Activated CD8-positive, alpha-beta memory T cell treated with anti-CD3 and anti-CD28 coated beads, Interleukin-2, amount 10 ng/mL, durations not matched to agents 7 days and 5 days (primary cell): Measurements from ENCODE around the gene HDAC7. TPM values are rescaled to one million over a fixed set of nuclear protein-coding genes. Genes with fewer than 3 reads are reported as not detected.

ENCODE experiments used
- ATAC-seq: fragments of 150-1000 bp; cut with Tn5 transposase; one replicate; pipeline ENCODE4 v1.10.0; 2021; ENCODE audit warnings: moderate library complexity
- CTCF ChIA-PET: fragments of 350-600 bp; sonication (Branson Sonifier 250); formaldehyde crosslinking; loops from one replicate; lab custom pipeline; 2021; ENCODE audit warnings: antibody characterized with exemption; lab: Charles Lee
- DNase-seq: peaks from one replicate; pipeline ENCODE4 v3.0.0-alpha.2; 2020
- H3K27ac Mint-ChIP-seq: one replicate; pipeline ENCODE4 v1.8.0; 2021; ENCODE audit warnings: mild to moderate bottlenecking, mixed read lengths
- H3K27me3 Mint-ChIP-seq: one replicate; pipeline ENCODE4 v1.8.0; 2021; ENCODE audit warnings: mixed read lengths
- H3K36me3 Mint-ChIP-seq: one replicate; pipeline ENCODE4 v1.8.0; 2021; ENCODE audit warnings: mild to moderate bottlenecking, mixed read lengths
- H3K4me1 Mint-ChIP-seq: one replicate; pipeline ENCODE4 v1.8.0; 2021; ENCODE audit warnings: mixed read lengths
- H3K4me3 Mint-ChIP-seq: one replicate; pipeline ENCODE4 v1.8.0; 2021; ENCODE audit warnings: mild to moderate bottlenecking, moderate library complexity, mixed read lengths
- H3K9me3 Mint-ChIP-seq: one replicate; pipeline ENCODE4 v1.8.0; 2022; ENCODE audit warnings: low read depth, mixed read lengths
- total RNA-seq, 2 experiments: library from RNA; stranded (reverse); gene quantifications; one replicate each; pipeline ENCODE4 v1.2.3, GENCODE V29; 2021

The HDAC7 gene
- total RNA-seq, 2 experiments from 2014 or later = 226 to 284 TPM

DNA sequence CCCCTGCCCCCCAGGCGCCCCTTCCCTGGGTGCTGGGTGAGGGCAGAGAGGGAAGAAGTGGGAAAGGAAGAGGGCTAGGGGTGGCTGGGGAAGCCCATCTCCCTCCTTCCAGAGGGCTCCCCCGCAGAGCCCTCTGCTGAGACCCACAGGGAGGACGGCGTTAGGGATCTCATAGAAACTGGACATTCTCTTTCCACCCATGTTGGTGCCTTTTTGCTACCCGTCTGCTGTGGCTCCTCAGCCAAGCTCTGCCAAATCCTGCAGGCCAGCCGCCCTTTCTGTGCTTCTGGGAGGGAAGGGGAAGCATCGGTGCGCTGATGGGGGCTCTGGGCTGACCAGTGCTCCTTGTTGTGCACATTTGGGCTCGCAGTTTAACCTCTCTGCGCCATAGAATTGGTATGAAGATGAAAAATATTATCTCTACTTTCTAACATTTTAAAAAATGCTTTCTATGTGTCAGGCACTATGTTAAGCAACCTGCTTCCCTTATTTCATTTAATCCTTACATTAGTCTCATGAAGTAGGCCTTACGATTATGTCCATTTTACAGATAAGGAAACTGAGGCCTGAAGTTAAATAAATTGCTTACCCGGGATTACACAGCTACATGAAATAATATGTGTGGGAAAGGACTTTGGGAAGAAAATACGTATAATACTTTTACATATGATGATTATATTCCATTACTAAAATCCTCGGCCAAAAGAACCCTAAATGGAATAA lies 45.7 kb downstream of the HDAC7 start:
- peak; percentile 13 for ATAC-seq
- peak overlapping the region; percentile 87 for H3K4me3 Mint-ChIP-seq
- CTCF ChIA-PET = interaction anchor here (1.3 to 19.5 kb wide), 7 partner anchors 6 to 60 kb away, joined by 3 to 954 read pairs (median 105); partner anchors contain the start of genes ENDOU, RAPGEF3 and RPAP3
- H3K27me3 Mint-ChIP-seq = peaks cover 15% of the 10 kb centered on the region
- peaks cover 45% of the 10 kb centered on the region for H3K4me1 Mint-ChIP-seq
- H3K36me3 Mint-ChIP-seq = peaks cover 2% of the 10 kb centered on the region
- no peaks in the 10 kb centered on the region for H3K9me3 Mint-ChIP-seq
- DNase-seq = no peak
- H3K27ac Mint-ChIP-seq = peak overlapping the region; percentile 79

DNA sequence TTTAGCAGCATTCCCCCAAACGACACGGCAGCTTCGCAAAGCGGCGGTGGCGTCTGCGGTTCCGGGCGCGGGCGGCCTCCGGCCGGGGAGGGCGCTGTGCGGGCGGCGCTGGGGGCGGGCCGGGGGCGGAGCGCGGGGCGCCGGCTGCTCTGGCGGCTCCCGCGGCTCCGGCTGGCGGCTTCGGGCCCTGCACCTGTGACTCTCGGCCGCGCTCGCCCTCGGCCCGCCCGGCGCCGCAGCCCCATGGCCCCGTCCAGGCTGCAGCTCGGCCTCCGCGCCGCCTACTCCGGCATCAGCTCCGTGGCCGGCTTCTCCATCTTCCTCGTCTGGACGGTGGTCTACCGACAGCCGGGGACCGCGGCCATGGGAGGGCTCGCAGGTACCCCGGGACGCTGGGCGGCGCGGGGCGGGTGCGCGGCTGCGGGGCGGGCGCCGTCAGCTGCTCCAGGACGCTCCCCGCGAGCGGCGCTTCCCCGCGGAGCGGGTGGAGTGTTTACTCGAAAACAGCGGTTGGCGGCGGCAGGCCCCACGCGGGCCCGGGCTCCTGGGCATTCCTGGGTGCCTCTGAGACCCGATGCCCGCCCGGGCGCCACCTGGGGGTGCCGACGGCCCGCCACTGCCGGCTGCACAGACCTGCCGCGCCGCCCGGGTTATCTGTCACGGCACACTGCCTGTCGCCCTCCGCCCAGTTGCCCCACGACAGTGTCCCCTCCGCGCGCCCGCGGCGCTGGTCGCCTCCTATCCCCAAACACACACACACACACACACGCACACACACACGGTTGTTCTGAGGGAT lies 46.4 kb downstream of the HDAC7 start, which contains the start of gene SLC48A1:
Gene SLC48A1, plus strand, starts transcription at position 177 of the 796 bp plus-strand sequence. Its CDS starts 67 bp downstream, at position 244.
- CTCF ChIA-PET = interaction anchor here (0.8 to 19.5 kb wide), 8 partner anchors 22 to 122 kb away, joined by 3 to 954 read pairs (median 6); partner anchors contain the start of genes ENDOU, RAPGEF3 and RPAP3
- Mint-ChIP-seq H3K4me1 (peaks cover 41% of the 10 kb centered on the region), H3K9me3 (no peaks in the 10 kb centered on the region), H3K27ac (peak within 1 kb of the TSS; percentile 79), H3K36me3 (peaks cover 2% of the 10 kb centered on the region), H3K27me3 (peaks cover 15% of the 10 kb centered on the region), H3K4me3 (peak within 1 kb of the TSS; percentile 87)
- DNase-seq (peak; percentile 69), ATAC-seq (peak; percentile 84)

DNA sequence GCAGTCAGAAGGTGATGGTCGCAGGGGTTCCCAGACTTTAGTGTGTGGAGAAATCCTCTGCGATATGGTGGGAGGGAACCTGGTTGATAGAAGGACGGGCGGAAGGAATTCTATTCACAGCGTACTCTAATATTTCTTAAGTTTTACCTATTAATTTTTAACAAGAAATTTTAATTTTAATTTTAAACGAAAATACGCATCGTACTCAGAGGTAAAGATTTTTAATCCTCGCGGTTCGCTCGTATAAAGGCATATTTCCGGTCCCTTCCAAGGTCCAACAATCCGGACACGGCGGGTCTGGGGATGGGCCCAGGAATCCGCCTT lies 47.0 kb downstream of the HDAC7 start:
- Mint-ChIP-seq H3K4me3 (peak overlapping the region; percentile 68), H3K4me1 (peaks cover 38% of the 10 kb centered on the region), H3K36me3 (peaks cover 2% of the 10 kb centered on the region), H3K27me3 (peaks cover 15% of the 10 kb centered on the region), H3K9me3 (no peaks in the 10 kb centered on the region), H3K27ac (no peak overlapping the region)
- ATAC-seq = no peak
- DNase-seq = no peak
- CTCF ChIA-PET = interaction anchor here (0.8 to 19.5 kb wide), 8 partner anchors 22 to 121 kb away, joined by 3 to 954 read pairs (median 6); partner anchors contain the start of genes ENDOU, RAPGEF3 and RPAP3

DNA sequence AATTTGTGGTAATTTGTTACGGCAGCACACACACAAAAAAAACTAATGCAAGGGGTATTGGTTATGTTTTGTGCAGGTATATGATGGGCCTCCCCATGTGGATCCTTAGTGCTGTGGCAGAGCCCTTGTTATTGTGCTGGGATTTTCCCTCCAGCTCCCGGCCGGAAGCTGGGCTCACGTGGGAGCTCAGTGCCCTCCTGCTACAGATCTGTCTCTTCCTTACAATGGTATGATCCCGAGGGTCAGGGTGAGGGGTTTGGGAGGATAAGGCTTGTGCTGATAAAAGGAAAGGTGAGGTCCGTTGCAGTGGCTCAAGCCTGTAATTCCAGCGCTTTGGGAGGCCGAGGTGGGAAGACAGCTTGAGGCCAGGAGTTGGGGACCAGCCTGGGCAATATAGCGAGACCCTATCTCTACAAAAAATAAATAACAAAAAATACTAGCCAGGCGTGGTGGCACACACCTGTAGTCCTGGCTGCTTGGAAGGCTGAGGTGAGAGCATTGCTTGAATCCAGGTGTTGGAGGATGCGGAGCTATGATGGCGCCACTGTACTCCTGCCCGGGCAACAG lies 47.5 kb downstream of the HDAC7 start:
- H3K27me3 Mint-ChIP-seq = peaks cover 19% of the 10 kb centered on the region
- peak overlapping the region; percentile 68 for H3K4me3 Mint-ChIP-seq
- no peak for ATAC-seq

DNA sequence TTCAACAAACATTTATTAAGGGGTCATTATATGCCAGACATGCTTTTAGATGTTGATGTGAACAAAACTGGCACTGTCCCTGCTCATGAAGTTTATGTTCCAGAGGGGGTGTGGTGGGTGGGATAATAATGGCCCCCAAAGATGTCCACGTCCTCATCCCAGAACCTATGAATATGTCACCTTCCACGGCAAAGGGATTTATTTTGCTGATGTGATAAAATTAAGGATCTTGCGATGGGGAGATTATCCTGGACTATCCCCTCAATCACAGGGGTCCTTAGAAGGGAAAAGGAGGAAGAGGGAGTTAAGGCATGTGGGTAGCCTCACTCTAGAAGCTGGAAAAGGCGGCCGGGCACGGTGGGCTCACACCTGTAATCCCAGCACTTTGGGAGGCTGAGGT lies 48.4 kb downstream of the HDAC7 start:
- Mint-ChIP-seq H3K9me3 (no peaks in the 10 kb centered on the region), H3K36me3 (peaks cover 2% of the 10 kb centered on the region), H3K27ac (no peak overlapping the region), H3K4me1 (peaks cover 43% of the 10 kb centered on the region), H3K27me3 (peaks cover 19% of the 10 kb centered on the region), H3K4me3 (no peak overlapping the region)
- CTCF ChIA-PET = interaction anchor here (2.7 to 19.5 kb wide), 4 partner anchors 20 to 62 kb away, joined by 8 to 954 read pairs (median 410); partner anchors contain the start of genes ENDOU, RAPGEF3 and RPAP3
- no peak for DNase-seq
- no peak for ATAC-seq

More for the DNA sequence above, 47.5 kb downstream of the HDAC7 start:
- CTCF ChIA-PET = interaction anchor here (0.7 to 19.5 kb wide), 8 partner anchors 10 to 121 kb away, joined by 3 to 954 read pairs (median 6); partner anchors contain the start of genes ENDOU, RAPGEF3 and RPAP3
- H3K4me1 Mint-ChIP-seq = peaks cover 40% of the 10 kb centered on the region
- no peaks in the 10 kb centered on the region for H3K9me3 Mint-ChIP-seq
- DNase-seq = no peak
- H3K36me3 Mint-ChIP-seq = peaks cover 2% of the 10 kb centered on the region
- no peak overlapping the region for H3K27ac Mint-ChIP-seq

DNA sequence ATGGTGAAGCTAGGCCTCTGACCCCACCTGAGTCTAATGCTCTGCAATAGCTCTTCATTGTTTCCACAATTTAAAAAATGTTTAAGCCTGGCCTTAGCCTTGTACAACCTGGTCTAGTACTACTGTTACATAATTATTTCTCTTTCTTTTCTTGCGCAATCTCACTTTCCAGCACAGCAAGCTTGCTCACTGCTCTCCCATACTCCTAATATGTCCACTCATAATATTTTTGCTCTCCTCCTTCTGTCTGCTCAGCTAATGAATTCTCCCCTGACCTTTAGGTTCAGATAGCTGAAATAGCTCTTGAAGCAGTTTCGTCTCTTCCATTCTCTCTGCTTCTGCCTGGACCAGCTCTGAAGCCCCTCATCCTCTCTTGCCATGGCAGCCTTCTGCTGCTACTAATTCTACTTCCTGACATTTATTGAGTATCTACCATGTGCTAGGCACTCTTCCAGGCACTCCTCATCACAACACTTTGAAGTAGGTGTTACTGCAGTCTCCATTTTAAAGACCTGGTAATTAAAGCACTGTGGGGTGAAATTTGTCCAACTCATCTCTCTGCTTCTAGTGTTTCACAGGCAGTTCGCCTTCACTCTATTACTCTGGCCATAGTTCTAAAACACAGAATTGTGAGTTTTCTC lies 49.5 kb downstream of the HDAC7 start:
- Mint-ChIP-seq H3K27me3 (peaks cover 19% of the 10 kb centered on the region), H3K9me3 (no peaks in the 10 kb centered on the region), H3K27ac (no peak overlapping the region), H3K4me1 (peaks cover 39% of the 10 kb centered on the region), H3K36me3 (peaks cover 2% of the 10 kb centered on the region), H3K4me3 (no peak overlapping the region)
- CTCF ChIA-PET = interaction anchor here (0.7 to 19.5 kb wide), 6 partner anchors 8 to 63 kb away, joined by 3 to 954 read pairs (median 241); partner anchors contain the start of genes ENDOU, RAPGEF3 and RPAP3
- ATAC-seq = no peak
- DNase-seq = no peak

DNA sequence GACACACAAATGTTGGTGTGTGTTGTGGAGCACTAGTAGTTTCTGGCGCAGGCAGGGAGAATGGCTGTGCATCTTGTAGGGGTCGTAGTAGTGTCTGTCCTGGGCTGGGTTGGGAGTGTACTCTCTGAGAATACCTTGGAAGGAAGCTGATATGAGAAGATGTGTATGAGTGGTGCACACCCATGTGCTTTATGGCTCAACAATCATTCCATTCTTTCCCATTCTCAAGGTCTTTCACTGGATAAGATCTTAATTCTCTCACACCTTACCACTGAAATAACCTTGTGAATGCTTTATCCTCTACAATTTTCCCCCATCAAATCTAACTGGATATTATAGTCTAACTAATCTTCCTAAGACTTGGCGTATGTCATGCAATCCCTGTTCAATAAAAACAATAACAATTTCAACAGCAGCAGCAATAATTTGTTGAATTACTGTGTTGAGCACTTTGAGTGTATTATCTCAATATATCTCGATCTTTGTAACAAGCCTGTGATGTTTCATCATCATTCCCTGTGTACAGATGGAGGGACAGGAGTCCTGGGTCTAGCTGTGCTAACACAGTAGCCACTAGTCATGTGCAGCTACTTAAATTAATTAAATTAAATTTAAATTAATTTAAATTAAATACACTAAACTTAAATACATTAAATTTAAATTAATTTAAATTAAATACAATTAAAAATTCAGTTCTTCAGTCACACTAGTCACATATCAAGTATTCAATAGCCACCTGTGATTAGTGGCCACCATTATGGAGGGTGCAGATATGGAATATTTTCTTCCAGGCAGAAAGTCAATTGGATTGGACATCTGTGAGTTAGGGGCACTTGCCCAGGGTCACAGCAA lies 50.2 kb downstream of the HDAC7 start:
- Mint-ChIP-seq H3K27ac (no peak overlapping the region), H3K36me3 (peaks cover 2% of the 10 kb centered on the region), H3K4me3 (no peak overlapping the region), H3K27me3 (peaks cover 19% of the 10 kb centered on the region), H3K4me1 (peaks cover 33% of the 10 kb centered on the region), H3K9me3 (no peaks in the 10 kb centered on the region)
- DNase-seq (no peak), ATAC-seq (no peak)
- CTCF ChIA-PET = interaction anchor here (0.6 to 19.5 kb wide), 7 partner anchors 9 to 1301 kb away, joined by 3 to 954 read pairs (median 105); partner anchors contain the start of genes ENDOU, RAPGEF3, RHEBL1 and RPAP3

DNA sequence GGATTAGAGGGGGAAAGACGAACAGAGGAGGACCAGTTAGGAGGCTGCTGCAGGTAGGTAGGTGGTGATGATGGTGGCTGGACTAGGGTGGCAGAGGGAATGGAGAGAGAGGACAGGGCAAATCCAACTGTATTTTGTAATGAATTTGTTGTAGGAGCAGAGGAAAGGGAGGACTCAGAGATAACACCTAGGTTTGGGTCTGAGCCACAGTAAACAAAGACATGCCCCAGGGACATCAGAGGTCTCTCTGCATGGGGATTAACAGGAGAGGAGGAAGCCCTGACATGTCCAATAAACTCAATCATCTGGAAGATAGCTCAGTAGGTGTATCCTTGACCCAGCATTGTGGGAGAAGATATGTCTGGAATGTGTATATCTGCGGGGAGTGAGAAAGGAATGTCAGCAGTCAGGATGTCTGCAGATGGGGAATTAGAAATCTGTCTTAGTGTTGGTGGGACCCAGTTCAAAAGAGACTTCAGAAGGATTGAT lies 51.3 kb downstream of the HDAC7 start:
- Mint-ChIP-seq H3K9me3 (no peaks in the 10 kb centered on the region), H3K27me3 (peaks cover 19% of the 10 kb centered on the region), H3K36me3 (no peaks in the 10 kb centered on the region), H3K27ac (no peak overlapping the region), H3K4me3 (no peak overlapping the region), H3K4me1 (peaks cover 27% of the 10 kb centered on the region)
- CTCF ChIA-PET = interaction anchor here (1.2 to 19.5 kb wide), 11 partner anchors 10 to 195 kb away, joined by 3 to 954 read pairs (median 15); partner anchors contain the start of genes ENDOU, RAPGEF3, RPAP3 and TMEM106C
- DNase-seq (no peak), ATAC-seq (no peak)

DNA sequence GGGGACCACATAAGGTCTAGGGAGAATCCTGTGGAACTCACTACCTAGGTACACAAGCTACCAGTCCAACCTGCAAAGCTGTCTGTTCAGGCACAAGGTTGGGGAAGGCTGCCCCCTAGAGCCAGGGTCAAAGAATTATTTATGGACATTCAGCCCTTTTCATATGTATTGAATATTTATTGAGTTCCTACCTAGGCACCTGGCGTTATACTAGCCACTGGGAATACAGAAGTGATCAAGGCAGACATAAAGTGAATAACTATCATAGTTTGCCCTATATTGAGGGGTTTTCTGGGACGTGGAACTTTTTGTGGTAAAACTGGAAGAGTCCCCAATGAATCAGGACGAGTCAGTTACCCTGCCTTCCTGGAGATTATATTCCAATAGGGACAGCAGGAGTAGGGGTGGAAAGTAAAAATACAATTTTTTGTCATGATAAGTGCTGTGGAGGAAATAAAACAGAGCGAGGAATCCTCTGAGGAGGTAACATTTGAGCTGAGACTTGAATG lies 52.4 kb downstream of the HDAC7 start:
- peaks cover 27% of the 10 kb centered on the region for H3K4me1 Mint-ChIP-seq
- ATAC-seq (peak; percentile 85), DNase-seq (peak; percentile 89)
- H3K27ac Mint-ChIP-seq = peak overlapping the region; percentile 58
- no peak overlapping the region for H3K4me3 Mint-ChIP-seq
- peaks cover 16% of the 10 kb centered on the region for H3K27me3 Mint-ChIP-seq
- H3K36me3 Mint-ChIP-seq = no peaks in the 10 kb centered on the region
- CTCF ChIA-PET = interaction anchor here (0.7 to 19.5 kb wide), 27 partner anchors 11 to 423 kb away, joined by 3 to 954 read pairs (median 4); partner anchors contain the start of genes ENDOU, RAPGEF3, RPAP3 and TMEM106C
- no peaks in the 10 kb centered on the region for H3K9me3 Mint-ChIP-seq

DNA sequence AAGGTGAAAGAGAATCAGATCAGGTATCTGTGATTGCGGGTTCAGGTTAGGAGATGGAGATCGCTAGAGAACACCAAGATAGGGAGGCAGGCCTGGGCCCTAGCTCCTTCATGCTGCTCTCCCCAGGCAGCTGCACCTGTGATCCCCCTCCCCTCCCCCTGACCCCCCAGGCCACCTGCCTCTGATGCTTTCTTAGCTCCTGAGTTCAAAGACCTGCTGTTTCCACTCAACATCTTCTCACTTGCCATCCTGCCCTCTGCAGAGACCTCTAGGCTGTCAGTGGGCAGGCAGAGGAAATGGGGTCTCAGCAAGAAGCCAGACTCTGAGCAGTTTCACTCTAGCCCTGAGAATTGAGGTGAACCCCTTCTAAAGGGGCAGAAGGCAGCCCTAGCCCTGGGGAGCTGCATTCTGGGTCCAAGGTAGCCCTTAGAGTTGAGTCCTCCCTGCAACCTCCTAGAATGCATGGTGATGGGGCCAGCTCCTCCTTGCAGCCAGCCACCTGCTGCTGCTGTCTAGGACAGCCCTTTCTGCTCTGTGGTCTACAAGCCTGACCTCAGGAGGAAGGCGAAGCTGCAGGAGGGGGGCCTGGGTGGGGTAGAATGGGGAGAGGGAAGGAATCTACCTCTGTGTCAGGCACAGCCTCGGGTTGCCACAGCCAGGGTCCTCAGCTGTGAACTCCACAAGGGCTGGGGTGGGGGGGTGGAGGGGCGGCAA lies 53.0 kb downstream of the HDAC7 start:
- ATAC-seq (peak; percentile 75), DNase-seq (no peak)
- H3K27me3 Mint-ChIP-seq = peaks cover 11% of the 10 kb centered on the region
- no peaks in the 10 kb centered on the region for H3K9me3 Mint-ChIP-seq
- H3K4me3 Mint-ChIP-seq = no peak overlapping the region
- peaks cover 30% of the 10 kb centered on the region for H3K4me1 Mint-ChIP-seq
- H3K36me3 Mint-ChIP-seq = no peaks in the 10 kb centered on the region
- CTCF ChIA-PET = interaction anchor here (0.7 to 19.5 kb wide), 29 partner anchors 12 to 424 kb away, joined by 3 to 954 read pairs (median 4); partner anchors contain the start of genes ENDOU, RAPGEF3, RPAP3 and TMEM106C
- peak overlapping the region; percentile 58 for H3K27ac Mint-ChIP-seq
